HG02981 (cell line): ENCODE measurements around the gene COLEC12.
A peak's percentile ranks its signal among the peaks of the same experiment; 100 is the strongest.

Source experiments
- ATAC-seq: cut with Tn5 transposase; IDR thresholded peaks from one replicate; pipeline ENCODE4 v1.9.1; 2021; ENCODE audit warnings: mild to moderate bottlenecking, moderate library complexity; ENCODE audit not compliant: unreplicated experiment

Gene COLEC12

GRCh38 chr18:500632-501405, at the start of gene COLEC12:
Gene COLEC12 (minus strand): TSS chr18:500701. CDS start chr18:500514, 187 bp downstream.
- ATAC-seq: no peak

GRCh38 chr18:549967-550366, 49.5 kb upstream of the COLEC12 start:
- ATAC-seq: no peak

- ATAC-seq: no peak
Observed at GRCh38 chr18:543447-544078, 43.1 kb upstream of the COLEC12 start.

GRCh38 chr18:533995-534601, 33.6 kb upstream of the COLEC12 start:
- no peak for ATAC-seq

- no peak for ATAC-seq
Observed at GRCh38 chr18:532632-533031, 32.1 kb upstream of the COLEC12 start.

DNA sequence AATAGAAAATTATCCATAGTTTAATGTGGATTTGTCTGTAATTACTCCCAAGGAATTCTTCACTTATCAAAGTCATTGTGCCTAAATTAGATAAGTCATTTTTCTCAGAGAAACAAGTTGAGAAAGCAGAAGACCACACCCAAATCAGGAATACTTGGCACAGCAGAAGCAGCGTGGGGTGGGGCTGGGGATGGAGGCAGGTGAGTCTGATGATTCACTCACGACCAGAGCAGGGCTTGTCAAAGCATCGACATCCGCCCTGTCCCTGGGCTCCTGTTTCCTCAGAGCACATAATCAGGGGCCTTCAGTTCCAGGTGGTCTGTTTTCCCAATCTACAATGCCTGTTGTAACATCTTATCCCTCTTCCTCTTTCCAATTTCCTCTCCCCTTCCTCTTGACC, 31.5 kb upstream of the COLEC12 start:
- ATAC-seq: no peak

DNA sequence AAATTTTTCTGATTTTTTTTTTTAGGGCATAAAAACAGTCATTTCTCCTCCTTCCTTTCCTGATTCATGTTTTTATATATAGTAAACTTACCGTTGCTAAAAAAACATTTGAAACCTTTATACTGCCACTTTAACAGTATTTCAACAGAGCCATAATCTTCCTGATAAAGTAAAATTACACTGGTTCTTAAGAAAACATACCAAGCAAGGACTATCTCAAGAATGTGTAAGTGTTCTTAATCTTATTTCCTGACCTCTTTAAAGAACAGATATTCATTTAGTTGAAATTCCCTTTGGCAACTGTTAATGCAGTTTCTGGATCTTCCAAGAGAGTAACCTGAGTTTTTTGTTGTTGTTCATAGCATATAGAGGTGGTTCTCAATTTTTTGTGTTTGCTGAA, 26.6 kb upstream of the COLEC12 start:
- ATAC-seq: no peak

DNA sequence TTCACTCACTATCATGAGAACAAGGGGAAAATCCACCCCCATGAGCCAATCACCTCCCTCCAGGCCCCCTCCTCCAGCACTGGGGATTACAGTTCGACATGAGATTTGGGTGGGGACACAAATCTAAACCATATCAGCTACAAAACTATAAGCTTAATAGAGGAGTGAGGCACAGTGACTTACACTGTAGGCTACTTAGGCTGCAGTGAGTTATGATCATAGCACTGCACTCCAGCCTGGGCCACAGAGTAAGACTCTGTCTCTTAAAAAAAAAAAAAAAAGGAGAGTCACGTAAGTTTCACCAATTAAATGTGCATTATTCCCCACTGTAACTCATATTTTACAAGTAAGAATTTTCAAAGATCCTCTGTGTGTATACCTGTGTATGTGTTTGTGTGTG, 26.2 kb upstream of the COLEC12 start:
- ATAC-seq: no peak

DNA sequence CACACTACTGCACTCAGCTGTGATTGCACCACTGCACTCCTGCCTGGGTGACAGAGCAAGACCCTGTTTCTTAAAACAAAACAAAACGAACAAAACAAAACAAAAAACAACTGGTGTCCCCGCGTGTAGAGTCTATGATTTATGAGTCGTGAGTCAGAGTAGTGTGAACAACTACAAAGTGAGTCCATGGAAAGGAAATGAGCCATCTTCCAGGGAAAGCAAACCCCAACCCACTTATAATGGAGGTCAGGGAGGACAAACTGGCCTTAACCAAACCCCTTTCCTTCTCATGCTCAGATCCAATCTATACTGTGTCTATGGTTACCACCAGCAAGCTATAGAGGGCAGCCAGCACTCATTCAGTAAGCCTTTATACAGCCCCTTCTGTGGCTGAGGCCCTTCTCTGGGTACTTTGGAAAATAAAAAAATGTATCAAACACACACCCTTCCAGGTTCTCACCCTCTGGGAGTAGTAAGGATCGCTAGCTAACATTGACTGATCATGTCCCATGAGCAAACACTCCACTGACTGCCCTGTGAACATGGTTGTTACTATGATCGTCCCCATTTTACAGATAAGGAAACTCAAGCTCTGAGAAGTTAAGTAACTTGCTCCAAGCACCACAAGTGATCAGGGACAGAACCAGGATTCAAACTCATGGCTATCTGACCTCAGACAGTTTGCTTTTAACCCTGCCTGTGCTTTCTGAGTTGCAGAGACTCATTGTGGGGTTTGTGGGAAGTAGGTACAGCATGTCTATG, 24.7 kb upstream of the COLEC12 start:
- no peak for ATAC-seq

DNA sequence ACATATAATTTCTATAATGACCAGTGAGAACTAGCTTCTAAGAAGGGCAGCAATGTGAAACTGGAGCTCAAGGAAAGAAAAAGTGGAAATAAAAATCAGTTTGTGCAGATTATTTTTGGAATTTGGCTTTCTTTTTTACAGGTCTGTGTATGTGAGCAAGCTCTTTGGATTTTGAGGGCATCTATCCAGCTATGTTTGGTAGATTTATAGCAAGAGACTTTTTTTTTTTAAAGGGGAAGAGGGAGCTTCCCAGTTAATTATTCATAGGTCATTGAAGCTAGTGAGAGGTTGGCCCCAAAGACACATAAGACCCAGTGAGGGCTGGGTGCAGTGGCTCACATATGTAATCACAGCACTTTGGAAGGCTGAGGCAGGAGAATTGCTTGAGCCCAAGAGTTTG, 24.0 kb upstream of the COLEC12 start:
- peak; percentile 53 for ATAC-seq

DNA sequence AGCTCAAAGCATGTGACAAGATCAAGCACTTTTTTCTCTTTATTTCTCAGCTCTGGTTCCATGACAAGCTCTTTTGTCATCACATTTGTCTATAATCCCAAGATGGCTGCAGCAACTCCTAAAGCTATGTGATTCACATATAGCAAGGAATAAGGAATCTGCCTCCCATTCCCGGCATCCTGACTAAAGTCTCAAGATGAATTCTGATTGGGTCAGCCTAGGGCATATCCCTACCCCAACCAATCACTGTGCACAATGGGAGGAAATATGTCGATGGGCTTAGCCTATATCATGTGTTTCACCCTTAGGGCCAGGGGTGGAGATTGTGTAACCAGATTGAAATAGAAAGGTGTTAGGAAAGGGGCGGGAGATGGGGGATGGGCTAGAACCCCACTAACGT, 23.1 kb upstream of the COLEC12 start:
- ATAC-seq: no peak

- ATAC-seq: peak; percentile 88
Observed at GRCh38 chr18:519019-519879, 18.7 kb upstream of the COLEC12 start.

- no peak for ATAC-seq
Observed at GRCh38 chr18:518081-518480, 17.6 kb upstream of the COLEC12 start.

DNA sequence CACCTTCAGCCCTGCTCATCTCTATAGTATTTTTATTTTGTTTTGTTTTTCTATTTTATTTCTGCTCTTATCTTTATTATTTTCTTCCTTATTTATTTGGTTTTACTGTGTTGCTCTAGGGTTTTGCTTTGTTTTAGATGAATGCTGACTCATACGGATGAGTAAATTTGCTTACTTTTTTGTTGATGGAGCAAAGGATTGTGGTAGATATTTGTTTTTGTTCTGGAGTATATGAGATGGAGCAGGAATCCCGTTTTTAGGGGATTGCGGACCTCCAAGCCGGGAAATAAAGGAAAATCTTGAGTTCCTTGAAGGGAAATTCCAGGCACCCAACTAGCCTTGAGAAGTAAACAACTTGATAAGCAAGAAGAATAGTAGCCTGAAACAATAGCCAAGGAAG, 15.3 kb upstream of the COLEC12 start:
- no peak for ATAC-seq

- no peak for ATAC-seq
Observed at GRCh38 chr18:515156-515815, 14.8 kb upstream of the COLEC12 start.

- no peak for ATAC-seq
Observed at GRCh38 chr18:513826-514530, 13.5 kb upstream of the COLEC12 start.

DNA sequence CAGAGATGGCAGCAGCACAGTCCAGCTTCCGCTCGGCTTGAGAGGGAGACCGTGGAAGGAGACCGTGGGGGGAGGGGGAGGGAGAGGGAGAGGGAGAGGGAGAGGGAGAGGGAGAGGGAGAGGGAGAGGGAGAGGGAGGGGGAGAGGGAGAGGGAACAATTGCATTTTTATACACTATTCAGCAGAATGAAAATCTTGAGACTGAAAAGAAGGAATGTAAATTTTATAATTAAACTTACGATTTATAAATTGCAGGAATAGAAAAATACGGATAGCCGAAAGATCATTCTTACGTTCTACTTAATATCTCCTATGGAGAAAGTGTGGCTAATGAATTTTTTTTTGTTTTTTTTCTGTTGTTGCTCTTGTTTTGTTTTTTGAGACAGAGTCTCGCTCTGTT, 12.5 kb upstream of the COLEC12 start:
- no peak for ATAC-seq

DNA sequence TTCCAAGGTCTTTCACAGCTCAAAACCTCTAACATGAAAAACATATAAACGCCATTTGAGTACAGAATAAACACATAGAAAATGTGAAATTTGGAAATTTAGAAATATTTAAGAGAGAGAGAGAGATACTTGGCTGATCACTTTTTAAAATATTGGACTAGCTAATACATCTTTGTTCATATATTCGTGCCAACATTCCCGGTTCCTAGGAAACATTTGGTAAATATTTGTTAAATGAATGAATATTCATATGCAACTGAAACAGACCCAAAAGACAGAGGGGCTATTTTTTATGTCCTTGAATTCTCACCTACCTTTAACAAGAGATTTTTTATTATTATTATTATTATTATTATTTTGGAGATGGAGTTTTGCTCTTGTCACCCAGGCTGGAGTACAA, 8.3 kb upstream of the COLEC12 start:
- ATAC-seq: no peak

DNA sequence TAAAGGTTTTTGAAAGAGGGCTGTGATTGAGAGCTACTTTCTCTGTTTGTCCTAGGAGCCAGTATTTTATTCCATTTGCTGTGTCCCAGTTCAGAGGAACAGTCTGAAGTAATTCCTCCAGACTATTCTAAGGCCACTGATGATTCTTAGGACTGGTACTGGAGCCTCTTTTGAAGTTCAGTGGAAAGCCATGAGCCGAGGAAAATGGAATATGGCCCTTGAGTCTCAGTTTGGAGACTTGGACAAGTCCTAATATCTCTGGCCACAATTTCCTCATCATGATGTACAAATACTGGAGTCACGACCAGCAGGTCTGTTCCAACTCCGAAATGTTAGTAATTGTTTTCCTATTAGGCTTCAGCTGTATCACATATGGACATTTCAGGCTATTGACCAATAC, 7.1 kb upstream of the COLEC12 start:
- ATAC-seq: no peak
